Measurements from ENCODE around the gene SCARF2.

- TF ChIP-seq POLR2A (IDR thresholded peaks at IDR 0.05; ENCODE audit: low read depth, low read length) (no peak), TAF1 (IDR thresholded peaks at IDR 0.05; ENCODE audit: borderline replicate concordance, low read depth, low read length) (no peak)
Observed at GRCh38 chr22:20424568-20424931, 13.1 kb downstream of the SCARF2 start.
